GM18511 (cell line): Measurements from ENCODE around the gene TSPAN7.
A peak's percentile ranks its signal among the peaks of the same experiment; 100 is the strongest.

Experiments
- ATAC-seq: cut with Tn5 transposase; IDR thresholded peaks from one replicate; pipeline ENCODE4 v1.9.1; 2021; ENCODE audit warnings: mild to moderate bottlenecking, moderate library complexity; ENCODE audit not compliant: unreplicated experiment

Gene TSPAN7

DNA sequence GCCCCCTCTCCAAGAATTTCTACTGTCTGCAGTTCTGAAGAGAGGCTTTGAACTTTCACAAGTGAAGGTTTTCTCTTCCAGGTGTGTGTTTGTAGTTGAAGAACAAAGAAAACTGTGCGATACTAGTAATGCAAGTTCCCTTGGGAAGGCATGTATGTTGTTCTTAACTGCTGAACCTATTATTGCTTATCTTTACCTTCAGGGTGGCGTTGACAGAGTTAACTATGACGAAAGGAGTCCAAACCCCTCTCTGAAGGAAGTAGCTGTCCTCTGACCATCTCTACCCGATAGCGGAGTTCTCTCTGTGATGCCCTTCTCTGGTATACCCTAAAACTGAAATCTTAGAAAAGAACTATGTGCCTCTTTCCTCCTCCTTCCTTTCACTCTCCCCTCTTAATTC is 79.9 kb downstream of the TSPAN7 start:
- ATAC-seq = no peak

DNA sequence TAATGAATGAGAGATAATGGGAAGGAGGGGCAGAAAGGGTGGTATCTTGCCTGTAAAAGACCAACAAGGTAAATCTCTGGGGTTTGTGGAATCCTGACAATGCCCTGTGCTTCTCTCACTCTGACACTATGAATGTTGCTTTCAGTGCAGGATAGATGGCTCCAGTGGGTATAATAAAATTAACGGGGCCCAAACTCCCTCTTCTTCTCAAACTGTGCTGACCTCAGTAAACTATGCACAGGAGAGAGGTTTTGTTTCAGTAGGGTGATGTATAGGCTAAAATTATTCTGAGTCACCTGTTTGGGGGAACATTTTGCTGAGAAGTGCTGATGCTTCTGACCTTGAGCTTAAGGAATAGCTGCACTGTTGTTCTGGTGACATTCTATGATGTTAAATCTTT is 82.6 kb downstream of the TSPAN7 start:
- ATAC-seq = no peak

DNA sequence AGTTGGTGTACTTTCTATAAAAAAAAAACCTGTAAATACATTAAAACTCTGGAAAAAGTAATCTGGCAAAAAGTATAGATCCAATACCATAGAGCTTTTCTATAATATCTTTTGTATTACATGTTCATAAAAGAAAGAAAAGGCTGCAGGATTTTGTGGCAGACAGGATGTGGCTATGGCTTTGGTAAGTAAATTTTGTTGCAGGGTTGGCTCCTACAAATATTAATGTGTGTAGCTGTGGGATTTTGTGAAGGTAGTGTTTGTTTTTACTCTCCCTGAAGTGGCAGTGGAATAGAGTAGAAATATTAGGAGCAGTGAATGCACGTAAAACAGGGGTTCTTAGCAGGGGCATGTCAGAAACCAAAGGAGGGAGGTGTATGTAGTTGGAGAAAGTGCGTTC is 84.8 kb downstream of the TSPAN7 start:
- ATAC-seq = no peak

DNA sequence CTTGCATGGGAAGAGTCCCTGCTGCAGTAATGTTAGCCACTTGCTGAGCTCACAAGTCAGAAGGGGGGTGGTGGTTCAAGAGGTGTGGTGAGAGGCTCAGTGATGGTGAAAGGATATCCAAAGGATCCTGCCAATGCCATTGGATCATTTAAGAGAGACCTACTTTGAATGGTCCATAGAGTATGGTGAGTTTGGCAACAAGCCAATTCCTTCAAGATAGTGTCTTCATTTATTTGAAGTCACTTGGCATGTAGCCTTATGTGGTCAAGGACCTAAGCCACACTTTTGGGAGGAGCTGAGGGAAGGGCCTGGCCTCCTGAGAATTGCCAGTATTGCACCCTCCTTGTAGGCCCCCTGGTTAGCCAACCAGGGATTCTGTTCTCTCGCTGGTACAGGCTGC is 87.9 kb downstream of the TSPAN7 start:
- no peak for ATAC-seq

DNA sequence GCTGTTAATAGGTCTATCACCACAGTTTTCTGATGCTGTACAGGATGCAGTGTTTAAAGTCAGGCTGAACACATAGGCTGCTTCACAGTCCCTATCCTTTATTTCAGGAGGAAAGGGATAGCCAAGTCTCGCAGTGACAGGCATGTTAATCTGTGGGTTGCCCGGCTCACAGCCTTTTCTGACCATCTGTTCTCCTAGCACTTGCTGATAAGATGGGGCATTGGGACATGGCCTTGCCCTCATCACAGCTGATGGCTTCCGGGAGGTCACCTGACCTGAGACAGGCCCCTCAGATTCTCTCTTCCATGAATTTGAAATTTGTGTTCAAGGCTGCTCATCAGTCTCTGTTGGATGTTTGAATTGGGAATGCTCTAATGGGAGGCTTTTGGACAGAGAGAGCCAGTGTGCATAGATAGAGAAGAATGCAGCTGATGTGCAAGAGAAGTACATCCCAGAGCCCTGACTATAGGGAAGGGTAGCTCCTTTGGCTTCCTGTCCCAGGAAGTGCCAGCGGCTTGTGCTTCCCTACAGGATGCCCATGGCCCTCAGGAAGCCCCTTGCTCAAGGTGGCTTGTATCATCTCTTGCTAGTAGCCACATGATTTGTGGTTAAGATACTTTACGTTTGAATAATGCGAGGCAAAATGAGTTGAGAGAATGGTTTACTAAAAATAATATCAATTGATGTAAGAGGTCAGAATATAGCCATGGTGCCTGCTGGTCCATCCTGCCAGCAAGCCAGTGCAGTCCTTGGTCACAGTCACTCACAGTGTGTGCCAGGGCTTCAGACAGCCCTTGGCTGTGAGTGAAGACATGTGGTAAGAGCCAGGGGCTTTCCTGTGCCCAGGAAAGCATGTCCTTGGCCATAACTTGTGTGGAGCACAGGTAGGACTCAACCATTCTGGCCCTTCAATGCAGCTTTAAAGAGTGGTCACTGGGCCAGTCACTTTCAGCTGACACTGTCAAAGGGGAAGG is 88.6 kb downstream of the TSPAN7 start:
- ATAC-seq = no peak

DNA sequence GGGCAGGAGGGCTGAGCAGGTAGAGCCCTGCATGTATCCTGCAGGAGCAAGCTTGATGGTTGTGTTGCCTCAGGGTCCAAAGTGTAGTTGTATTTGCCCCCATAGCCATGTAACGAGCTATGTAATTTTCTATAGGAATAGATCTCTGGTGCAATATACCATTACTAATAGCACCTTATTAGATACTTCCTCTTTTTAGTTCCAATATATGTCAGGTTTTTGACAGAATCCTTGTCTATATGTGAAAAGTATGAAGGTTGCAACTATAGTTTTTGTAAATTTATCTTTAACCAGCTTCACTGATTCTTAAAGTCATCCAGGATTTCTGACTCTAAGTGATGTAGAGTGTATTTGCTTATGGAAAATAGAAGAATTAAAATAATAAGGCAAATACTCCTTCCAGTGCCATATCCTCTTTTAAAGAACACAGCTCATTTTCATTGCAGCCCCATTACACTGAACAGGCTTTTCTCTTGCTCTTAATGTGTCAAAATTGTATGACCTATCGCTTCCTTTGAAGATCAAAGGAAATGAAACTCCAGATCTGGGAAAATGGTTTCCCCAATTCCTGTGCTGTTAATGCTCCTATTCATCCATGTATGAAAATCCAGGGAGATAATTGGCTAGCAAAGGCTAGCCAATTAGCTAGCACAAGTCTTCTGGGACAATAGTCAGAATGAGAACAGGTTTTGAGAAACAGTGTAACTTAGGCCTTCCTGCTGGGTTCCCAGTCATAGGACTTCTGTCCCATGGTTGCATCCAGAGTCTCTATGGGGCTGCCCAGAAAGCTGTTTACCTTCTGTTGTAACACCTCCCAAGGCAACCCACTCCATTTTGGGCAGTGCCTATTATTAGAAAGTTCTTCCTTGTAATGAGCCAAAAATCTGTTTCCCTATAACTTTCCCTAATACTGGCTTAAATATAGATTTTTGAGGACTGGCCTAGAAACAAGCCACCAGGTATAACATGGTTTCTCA is 90.6 kb downstream of the TSPAN7 start:
- peak; percentile 64 for ATAC-seq

DNA sequence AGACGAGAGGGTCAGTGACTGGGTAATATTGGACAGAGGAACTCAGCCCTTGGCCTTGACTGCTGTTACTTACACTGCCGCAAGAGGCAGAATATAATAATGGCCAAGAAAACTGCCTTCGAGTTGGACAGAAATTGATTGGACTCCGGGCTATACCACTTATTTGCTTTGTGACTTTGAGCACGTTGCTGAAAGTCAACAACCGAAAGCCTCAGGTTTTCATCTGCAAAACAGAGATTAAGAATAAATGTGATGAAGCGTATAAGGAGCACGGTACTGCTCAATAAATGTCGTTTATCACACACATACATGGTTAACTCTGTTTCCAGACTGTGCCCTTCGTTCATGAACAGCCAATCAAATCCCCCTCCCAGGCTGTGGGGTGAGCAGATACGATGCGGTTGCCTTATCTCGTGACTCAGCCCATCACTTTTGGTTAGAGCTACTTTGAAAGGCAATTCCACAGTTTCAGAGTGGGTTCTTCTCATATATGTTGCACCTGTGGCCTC is 91.6 kb downstream of the TSPAN7 start:
- no peak for ATAC-seq

DNA sequence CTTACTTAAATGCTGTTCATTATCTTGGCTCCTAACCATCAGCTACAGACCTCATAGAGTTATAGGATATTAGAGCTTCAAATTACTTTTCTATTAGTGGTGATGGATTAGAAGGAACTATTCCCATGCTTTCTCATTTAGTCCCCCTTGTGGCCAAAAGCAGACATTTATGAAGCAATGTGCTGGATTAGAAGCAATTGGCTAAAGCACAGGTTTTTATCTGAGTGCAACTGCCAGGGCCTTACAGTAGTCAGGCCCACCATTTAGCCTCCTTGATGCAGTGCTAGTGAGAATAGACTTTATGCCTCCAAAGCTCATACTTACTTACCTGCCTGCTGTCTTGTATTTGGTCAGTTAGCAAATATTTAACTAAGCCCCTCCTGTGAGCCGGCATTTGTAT is 93.0 kb downstream of the TSPAN7 start:
- ATAC-seq = no peak

DNA sequence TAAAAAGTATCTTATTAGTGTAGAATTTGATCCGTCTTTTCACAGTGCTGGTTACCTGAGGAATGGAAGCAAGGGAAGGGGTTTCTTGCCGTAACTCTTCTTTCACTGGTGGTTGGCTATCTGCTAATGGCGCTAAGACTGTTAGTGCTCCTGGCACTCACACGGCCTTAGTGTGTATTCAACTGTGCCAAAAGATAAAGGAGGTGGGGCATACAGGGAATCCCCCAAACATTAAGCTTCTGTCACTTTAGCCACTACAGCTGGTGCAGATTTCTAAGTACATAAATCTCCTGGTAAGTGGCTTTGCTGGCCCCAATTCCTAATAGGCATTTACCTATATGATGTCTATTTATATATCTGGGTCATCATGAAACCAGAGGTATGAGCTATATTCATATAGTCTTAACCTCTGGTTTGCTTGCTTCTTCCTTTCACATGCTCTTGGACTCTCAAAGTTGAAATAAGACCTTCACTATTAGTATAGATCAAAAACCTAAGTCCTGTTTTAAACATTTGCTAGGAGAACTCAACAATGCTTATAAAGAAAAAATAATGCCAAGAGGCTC is 95.1 kb downstream of the TSPAN7 start:
- ATAC-seq = peak; percentile 34

DNA sequence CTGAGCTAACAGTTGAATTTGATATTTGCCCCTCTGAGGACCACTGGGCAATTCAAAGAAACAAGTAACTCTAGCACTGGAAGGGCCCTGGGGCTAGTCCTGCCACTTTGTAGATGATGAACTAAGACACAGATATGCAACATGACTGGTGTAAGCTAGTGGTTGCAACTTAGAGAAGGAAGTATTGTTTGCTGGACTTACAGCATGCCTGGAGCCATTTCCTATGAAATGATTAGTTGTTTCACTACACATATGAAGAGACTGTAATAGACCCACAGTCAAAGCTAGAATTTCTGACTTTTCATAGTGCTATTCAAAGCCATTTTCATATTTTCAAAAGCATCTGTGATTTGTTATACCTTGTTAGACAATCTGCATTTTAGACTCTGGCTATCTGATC is 96.2 kb downstream of the TSPAN7 start:
- ATAC-seq = peak; percentile 27

DNA sequence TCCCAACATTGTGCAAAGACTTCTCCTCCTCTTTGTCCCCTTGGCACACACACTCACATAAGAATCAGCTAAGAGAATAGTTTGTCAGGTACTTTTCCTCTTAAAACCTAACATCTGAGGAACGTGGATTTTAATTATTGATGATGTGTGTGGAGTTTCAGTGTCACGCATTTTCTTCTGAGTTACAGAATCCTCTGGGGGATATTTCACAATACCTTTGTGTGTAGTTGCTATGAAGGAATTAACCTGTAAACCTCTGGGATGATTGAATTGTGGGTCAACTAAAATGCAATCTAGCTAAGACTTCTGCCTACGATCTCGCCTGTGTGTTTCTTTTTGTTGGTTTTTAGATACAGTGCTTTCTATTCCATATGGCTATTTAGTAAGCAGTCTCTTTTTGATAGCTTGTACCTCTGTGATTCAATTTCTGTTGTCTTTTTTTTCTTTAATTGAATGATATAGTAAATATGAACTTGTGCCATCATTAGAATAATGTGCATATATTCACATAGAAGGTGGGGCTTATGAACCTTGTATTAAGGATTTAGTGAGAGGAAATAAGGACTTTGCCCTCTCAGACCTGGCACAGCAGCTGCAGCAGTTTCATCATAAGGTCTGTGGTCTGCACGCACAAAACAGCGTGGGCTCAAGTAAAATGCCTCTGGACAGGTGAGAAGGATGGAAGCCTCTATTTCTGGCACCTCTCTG is 99.2 kb downstream of the TSPAN7 start:
- ATAC-seq = no peak

DNA sequence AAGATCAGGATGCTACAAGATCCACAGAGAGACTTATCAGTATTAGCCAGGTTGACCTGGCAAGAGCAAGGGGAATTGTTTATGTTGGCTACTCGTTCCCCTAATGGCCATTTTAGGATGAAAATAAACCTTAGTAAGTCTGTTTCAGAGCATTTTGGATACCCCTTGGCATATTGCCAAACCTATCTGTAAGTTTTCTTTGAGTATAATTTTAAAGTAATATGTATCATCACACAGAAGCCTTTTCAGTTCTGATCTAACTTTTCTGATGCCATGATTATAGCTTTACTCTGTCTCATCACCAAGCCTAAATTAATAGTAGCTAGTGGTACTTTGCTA is 99.7 kb downstream of the TSPAN7 start:
- ATAC-seq = no peak

DNA sequence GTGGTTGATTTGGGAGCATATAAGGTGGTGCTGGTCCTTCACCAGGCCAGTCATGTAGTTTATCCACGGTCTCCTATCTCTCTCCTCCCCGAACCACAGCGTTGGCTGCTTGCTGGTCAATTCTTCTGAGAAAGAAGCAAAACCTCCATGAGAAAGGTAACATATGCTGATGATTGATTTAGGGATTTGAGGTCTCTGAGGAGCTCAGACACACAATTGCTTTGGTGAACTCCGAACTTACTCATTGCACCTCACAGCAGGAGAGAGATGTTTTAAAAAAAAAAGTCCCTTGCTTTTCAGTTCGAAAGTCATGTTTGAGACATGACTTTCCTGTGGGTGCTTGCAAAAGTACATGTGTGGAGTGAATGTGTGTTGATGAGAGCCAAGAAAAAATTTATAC is 100.2 kb downstream of the TSPAN7 start:
- ATAC-seq = no peak

DNA sequence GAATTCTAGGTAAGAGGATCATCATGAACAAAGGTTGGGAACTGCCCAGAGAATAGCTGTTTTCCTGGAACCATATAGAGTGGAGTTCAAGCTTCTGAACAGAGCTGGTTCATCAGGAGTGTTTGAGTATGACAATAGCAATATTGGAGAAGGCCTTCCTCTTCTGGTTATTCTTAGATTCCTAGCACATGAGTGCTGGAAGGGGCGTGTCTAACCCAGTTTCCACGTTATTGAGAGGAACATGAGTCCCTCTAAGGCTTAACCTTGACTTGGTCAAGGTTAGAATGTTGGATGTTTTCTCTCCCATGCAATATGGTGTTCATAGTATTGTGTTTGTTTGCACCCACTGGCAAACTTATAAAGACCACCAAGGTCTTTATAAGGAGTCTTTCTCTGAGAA is 101.3 kb downstream of the TSPAN7 start:
- no peak for ATAC-seq

DNA sequence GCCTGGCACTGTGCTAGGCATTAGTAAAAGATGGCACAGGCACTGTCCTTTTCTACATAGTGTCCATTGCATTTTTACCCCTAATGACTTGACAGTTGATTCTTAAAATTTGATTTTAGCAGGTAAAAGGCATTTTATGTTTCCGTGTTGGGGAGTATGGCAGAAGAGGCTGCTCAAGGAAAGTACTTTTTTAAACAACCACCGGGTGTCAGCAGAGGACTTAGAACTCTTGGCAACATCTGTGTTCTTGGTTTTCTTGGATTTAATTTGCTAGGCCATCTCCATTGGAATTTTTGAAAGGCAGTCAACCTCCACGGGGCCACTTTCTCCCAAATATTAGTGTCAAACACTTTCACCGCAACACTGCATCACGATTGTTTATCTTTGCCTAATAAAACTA is 102.9 kb downstream of the TSPAN7 start:
- ATAC-seq = no peak

DNA sequence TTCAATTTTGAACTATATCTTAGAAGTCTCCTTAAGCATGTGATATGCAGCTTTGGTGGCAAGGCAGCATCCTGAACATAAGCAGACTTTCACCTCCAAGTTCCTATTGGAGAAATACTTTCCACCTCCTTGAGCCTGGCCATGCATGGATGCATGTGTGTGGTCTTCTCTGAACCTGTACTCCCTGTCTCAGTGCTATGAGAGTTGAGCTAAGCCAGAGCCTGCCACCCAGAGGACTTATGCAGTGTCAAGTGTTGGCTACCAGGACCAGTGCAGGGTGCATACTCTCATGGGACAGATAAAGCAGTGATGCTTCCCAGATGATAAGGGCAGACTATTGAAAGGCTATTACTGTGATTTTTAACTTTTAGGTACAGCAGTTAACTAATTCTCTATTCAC is 105.6 kb downstream of the TSPAN7 start:
- ATAC-seq = no peak

DNA sequence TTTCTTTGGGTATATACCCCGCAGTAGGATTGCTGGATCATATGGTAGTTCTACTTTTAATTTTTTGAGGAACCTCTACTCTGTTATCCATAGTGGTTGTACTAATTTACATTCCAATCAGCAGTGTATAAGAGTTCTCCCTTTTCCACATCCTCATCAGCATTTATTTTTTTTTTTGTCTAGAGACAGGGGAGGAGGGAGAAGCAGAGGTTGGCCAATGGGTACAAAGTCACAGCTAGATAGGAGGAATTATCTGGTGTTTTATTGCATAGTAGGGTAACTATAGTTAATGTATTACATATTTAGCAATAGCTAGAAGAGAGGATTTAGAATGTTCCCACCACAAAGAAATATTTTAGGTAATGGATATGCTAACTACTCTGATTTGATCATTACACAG is 107.4 kb downstream of the TSPAN7 start:
- ATAC-seq = no peak

DNA sequence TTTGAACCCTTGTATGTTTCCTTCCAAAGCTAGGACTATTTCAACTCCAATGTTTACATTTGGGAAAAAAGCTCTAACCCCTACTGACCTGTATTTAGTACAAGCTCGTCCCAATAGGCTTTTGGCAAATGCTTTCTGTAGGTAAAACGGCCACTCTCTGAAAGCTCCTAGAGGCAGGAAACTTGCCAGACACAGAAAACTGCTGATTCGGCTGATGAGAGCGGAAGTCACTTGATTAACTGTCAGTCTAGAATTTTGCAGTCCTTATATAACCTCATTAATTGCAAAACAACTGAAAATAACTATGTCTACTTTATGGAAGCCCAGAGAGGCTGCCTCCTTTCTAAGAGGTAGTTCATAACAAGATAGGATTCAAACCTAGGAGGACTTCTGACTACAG is 108.1 kb downstream of the TSPAN7 start:
- no peak for ATAC-seq

DNA sequence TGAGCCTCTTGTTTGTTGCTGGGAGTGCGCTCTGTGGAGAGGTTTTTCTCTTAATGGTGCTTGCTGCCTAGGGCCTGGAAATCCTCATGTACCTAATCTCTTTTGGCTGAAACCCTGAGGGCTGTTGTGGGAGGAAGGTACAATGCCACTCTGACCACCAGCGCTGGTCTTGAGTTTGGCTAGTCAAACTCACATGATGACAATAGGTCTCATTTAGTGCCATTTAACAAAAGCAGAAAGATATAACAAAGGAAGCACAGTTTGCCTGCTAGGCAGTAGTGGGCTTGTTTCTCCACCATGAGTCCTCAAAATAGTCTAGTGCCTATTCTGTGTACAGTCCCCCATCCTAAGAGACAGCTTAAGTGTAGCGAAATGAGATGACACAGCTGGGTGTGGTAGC is 111.3 kb downstream of the TSPAN7 start:
- no peak for ATAC-seq

DNA sequence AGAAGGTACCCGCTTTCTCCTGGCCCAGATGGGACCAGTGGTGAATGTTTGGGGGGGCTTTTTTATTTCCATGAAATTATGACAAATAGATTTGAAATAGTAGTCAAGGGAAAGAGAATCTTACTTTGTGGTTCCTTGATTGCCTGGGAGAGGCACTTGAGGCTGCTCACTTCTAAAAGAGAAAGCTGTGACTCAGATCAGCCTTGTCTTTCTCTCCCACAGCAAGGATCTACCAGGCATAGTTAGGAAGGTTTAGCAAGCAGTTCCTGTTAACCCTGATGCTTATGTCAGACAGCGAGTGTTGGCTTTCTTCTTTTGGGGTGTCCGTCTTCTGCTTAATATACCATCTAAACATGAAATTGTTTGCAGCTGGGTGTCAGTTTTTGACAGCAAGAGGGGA is 114.5 kb downstream of the TSPAN7 start:
- no peak for ATAC-seq

DNA sequence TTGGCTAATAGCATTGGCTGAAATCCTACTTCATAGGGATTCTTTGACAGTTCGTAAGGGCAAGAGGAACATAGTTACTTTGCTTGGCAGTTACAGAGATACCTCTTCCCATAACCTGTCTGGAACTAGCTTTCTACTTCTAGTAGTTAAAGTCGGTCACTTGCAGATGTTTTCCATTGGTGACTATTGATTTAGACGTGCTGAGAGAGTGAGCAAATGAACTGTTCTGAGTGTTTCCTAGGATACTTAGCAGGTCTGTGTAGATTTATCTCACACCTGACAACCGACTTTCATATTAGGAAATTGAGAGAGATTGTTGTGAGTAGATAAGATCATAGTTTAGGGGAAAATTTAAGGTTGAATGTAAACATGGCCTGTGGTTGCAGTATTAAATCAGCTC is 116.8 kb downstream of the TSPAN7 start:
- no peak for ATAC-seq
